Peyer's patch (tissue), 4 donors: ENCODE results near the gene CDKAL1.

ENCODE experiments used
- CTCF ChIP-seq, 6 experiments: fragments of 450-650 bp in 4 of 6; fragments of 200-600 bp in 2 of 6; sonication (generic) in 1 of 6; IDR thresholded peaks; one replicate each; pipeline ENCODE4 v1.5.1; 2017 to 2019; ENCODE audit warnings: antibody characterized with exemption in 6 of 6, mild to moderate bottlenecking in 3 of 6, moderate library complexity in 1 of 6
- POLR2A ChIP-seq, 2 donors: fragments of 450-650 bp; IDR thresholded peaks; one replicate each; pipeline ENCODE4 v1.5.1; 2017; ENCODE audit warnings: antibody characterized with exemption in 2 of 2, mild to moderate bottlenecking in 2 of 2, moderate library complexity in 2 of 2

GRCh38 chr6:20660534-20660933 lies 126.3 kb downstream of the CDKAL1 start:
- no peak for TF ChIP-seq CTCF (IDR thresholded peaks at IDR 0.05)
- no peak for TF ChIP-seq POLR2A (IDR thresholded peaks at IDR 0.05)
